Neural crest cell (in vitro differentiated cells): Measurements from ENCODE around the gene RIMBP2. TPM values are rescaled to one million over a fixed set of nuclear protein-coding genes. Genes with fewer than 3 reads are reported as not detected.

Experiments
- DNase-seq: peaks from one replicate; pipeline ENCODE4 v3.0.0; 2021; ENCODE audit warnings: low read depth, mixed read lengths, low spot score
- H3K27ac Mint-ChIP-seq: one replicate; pipeline ENCODE4 v1.8.0; 2021; ENCODE audit warnings: mild to moderate bottlenecking, mixed read lengths; ENCODE audit not compliant: unreplicated experiment
- H3K27me3 Mint-ChIP-seq: 2 replicates; pipeline ENCODE4 v1.8.0; 2021; ENCODE audit warnings: low read depth, mild to moderate bottlenecking, mixed read lengths
- H3K36me3 Mint-ChIP-seq: 2 replicates; pipeline ENCODE4 v1.8.0; 2021; ENCODE audit warnings: low read depth, mild to moderate bottlenecking, mixed read lengths
- H3K4me1 Mint-ChIP-seq: 2 replicates; pipeline ENCODE4 v1.8.0; 2021; ENCODE audit warnings: mixed read lengths
- H3K4me3 Mint-ChIP-seq: one replicate; pipeline ENCODE4 v1.8.0; 2021; ENCODE audit warnings: mild to moderate bottlenecking, mixed read lengths
- H3K9me3 Mint-ChIP-seq: 2 replicates; pipeline ENCODE4 v1.8.0; 2021; ENCODE audit warnings: mixed read lengths
- total RNA-seq: library from RNA; stranded (reverse); gene quantifications from 2 replicates; pipeline ENCODE4 v1.2.1, GENCODE V29; 2021
- TF ChIP-seq, protein P1 (sequence below): fragments of 200-600 bp; sonication (generic); conservative IDR thresholded peaks from 2 replicates; pipeline ENCODE4 v1.5.0; 2021; ENCODE audit warnings: antibody characterized with exemption, mild to moderate bottlenecking

The RIMBP2 gene
- total RNA-seq, 1 donor from 2014 or later: 5.9 TPM

DNA sequence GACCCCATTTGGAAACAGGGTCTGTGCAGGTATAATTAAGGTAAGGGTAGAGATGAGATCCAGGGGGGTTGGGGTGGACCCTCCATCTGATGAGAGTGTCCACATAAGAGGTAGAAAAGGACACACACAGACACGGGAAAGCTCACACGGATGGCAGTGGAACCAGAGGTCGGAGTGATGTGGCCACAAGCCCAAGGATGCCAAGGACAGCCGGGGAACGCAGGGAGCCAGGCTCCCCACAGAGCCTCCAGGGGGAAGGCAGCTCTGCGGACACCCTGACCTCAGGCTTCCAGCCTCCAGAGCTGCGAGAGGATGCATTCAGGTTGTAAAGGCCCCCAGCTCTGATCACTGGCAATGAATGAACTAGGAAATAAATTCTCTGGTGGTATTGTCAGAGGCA, 33.0 kb downstream of the RIMBP2 start:
- Mint-ChIP-seq H3K27me3 (peaks cover 2% of the 10 kb centered on the region), H3K9me3 (no peaks in the 10 kb centered on the region), H3K36me3 (no peaks in the 10 kb centered on the region), H3K4me1 (peaks cover 12% of the 10 kb centered on the region), H3K4me3 (no peak overlapping the region), H3K27ac (no peak overlapping the region)
- TF ChIP-seq, protein P1, sequence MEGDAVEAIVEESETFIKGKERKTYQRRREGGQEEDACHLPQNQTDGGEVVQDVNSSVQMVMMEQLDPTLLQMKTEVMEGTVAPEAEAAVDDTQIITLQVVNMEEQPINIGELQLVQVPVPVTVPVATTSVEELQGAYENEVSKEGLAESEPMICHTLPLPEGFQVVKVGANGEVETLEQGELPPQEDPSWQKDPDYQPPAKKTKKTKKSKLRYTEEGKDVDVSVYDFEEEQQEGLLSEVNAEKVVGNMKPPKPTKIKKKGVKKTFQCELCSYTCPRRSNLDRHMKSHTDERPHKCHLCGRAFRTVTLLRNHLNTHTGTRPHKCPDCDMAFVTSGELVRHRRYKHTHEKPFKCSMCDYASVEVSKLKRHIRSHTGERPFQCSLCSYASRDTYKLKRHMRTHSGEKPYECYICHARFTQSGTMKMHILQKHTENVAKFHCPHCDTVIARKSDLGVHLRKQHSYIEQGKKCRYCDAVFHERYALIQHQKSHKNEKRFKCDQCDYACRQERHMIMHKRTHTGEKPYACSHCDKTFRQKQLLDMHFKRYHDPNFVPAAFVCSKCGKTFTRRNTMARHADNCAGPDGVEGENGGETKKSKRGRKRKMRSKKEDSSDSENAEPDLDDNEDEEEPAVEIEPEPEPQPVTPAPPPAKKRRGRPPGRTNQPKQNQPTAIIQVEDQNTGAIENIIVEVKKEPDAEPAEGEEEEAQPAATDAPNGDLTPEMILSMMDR: no peak
- DNase-seq: no peak

DNA sequence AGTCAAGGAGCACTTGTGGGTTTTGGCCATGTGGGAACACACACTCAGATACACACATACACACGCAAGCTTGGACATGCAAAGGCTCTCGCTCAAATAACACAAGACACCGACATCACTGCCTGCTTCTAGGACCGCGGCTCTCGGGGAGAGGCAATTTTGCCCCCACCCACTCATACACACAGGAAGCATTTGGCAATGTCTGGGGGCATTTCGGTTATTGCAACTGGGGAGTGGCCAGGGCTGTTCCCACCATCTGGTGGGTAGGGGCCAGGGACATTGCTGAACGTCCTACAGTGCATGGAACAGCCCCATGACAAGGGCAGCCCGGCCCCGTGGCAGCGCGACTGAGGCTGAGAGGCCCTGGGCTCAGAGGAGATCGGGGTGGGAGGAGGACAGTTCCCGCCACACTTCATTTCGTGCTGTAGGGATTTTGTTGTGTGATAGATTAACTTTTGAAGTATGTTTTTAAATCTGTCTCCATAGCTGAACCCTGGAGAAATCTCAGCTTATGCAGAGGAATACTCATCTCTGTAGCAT, 35.6 kb downstream of the RIMBP2 start:
- H3K27ac Mint-ChIP-seq: no peak overlapping the region

DNA sequence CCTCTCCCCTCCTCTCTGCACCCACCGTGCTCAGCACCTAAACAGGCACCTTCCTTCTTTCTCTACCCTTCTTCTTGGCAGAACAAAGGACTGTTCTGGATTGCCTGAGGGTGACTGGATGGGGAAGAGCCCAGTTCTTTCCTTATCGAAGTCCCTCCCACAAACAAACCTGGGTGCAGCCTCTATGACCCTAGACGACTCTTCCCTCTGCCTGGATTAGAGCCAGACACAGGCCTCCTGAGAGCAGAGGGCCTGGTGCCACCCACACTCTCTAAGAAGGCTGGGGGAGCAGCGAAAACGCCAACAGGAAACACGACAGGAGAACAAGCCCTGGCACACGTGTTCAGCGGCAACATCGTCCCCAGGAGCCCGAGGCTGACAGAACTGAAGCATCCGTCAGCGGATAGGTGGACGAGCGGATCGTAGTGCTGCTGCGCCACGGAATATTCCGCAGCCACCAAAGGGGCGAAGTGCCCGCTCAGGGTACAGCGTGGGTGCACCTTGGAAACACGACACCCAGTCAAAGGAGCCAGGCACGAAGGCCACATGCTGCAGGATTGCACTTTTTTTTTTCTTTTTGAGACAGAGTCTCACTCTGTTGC, 38.0 kb downstream of the RIMBP2 start:
- TF ChIP-seq, protein P1: no peak
- H3K9me3 Mint-ChIP-seq: no peaks in the 10 kb centered on the region
- H3K27ac Mint-ChIP-seq: no peak overlapping the region
- no peak for DNase-seq
- H3K27me3 Mint-ChIP-seq: peaks cover 2% of the 10 kb centered on the region
- no peaks in the 10 kb centered on the region for H3K36me3 Mint-ChIP-seq
- no peaks in the 10 kb centered on the region for H3K4me1 Mint-ChIP-seq
- H3K4me3 Mint-ChIP-seq: no peak overlapping the region

More for the DNA sequence above, 35.6 kb downstream of the RIMBP2 start:
- peaks cover 2% of the 10 kb centered on the region for H3K27me3 Mint-ChIP-seq
- no peaks in the 10 kb centered on the region for H3K36me3 Mint-ChIP-seq
- TF ChIP-seq, protein P1: no peak
- no peak for DNase-seq
- no peak overlapping the region for H3K4me3 Mint-ChIP-seq
- H3K9me3 Mint-ChIP-seq: no peaks in the 10 kb centered on the region
- peaks cover 3% of the 10 kb centered on the region for H3K4me1 Mint-ChIP-seq

DNA sequence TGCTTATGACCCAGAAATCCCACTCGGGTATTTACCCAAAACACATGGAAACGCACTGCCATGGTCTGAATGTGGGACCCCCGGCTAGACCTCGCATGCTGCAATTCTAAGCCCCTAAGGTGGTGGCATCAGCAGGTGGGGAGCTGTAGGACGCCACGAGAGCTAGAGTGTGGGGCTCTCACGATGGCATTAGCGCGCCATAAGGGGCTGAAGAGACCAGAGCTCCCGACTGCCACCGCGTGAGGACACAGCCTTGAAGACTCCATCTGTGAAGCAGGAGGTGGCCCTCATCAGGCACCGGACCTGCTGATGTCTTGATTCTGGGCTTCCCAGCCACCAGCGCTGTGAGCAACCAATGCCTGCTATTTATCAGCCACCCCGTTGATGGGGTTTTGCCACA, 40.3 kb downstream of the RIMBP2 start:
- H3K36me3 Mint-ChIP-seq: no peaks in the 10 kb centered on the region
- no peaks in the 10 kb centered on the region for H3K9me3 Mint-ChIP-seq
- DNase-seq: no peak
- H3K27me3 Mint-ChIP-seq: no peaks in the 10 kb centered on the region
- H3K27ac Mint-ChIP-seq: no peak overlapping the region
- H3K4me1 Mint-ChIP-seq: no peaks in the 10 kb centered on the region
- TF ChIP-seq, protein P1: no peak
- no peak overlapping the region for H3K4me3 Mint-ChIP-seq

DNA sequence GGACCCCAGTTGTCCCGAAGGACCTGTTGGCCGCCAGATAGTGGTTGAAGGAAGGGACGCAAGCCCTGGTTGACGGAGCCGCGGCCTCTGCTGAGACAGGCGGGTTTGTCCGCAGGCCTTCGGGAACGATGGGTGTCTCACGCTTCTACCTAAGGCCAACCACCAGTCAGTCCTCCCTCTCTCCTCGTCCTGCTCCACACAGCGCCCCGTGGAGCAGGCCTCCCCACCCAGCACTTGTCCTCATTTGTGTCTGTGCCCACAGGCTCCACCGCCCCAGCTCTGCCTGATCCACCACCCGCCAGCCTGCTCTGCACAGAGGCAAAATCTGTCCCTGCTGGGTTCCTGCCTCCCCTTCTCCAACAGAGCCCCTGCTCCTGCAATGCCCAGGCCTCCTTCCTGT, 41.0 kb downstream of the RIMBP2 start:
- Mint-ChIP-seq H3K4me3 (no peak overlapping the region), H3K27me3 (no peaks in the 10 kb centered on the region), H3K9me3 (no peaks in the 10 kb centered on the region), H3K36me3 (no peaks in the 10 kb centered on the region), H3K27ac (no peak overlapping the region), H3K4me1 (no peaks in the 10 kb centered on the region)
- no peak for DNase-seq
- TF ChIP-seq, protein P1: no peak
